BLaER1 (cell line): ENCODE results near the gene DRICH1.
"Not testable (repeated sequence)": the region's sequence is repeated elsewhere in the genome, so short reads cannot be mapped to it uniquely, and the experiment has no call there.

ENCODE experiments used
- H3K27ac ChIP-seq: shearing (Covaris generic); formaldehyde crosslinking; 2 replicates; pipeline ENCODE4 v1.8.1; 2022
- H3K27me3 ChIP-seq: shearing (Covaris generic); formaldehyde crosslinking; 2 replicates; pipeline ENCODE4 v1.8.1; 2022
- H3K36me3 ChIP-seq: shearing (Covaris generic); formaldehyde crosslinking; 2 replicates; pipeline ENCODE4 v1.8.1; 2022
- H3K4me1 ChIP-seq: shearing (Covaris generic); formaldehyde crosslinking; 2 replicates; pipeline ENCODE4 v1.8.1; 2022
- H3K4me2 ChIP-seq: shearing (Covaris generic); formaldehyde crosslinking; 2 replicates; pipeline ENCODE4 v1.8.1; 2022
- H3K4me3 ChIP-seq: shearing (Covaris generic); formaldehyde crosslinking; 2 replicates; pipeline ENCODE4 v1.8.1; 2022
- H3K9ac ChIP-seq: shearing (Covaris generic); formaldehyde crosslinking; 2 replicates; pipeline ENCODE4 v1.8.1; 2022
- H3K9me3 ChIP-seq: shearing (Covaris generic); formaldehyde crosslinking; 2 replicates; pipeline ENCODE4 v1.8.1; 2022
- H4K20me1 ChIP-seq: shearing (Covaris generic); formaldehyde crosslinking; 2 replicates; pipeline ENCODE4 v1.8.1; 2022
- Cebpa-rat ChIP-seq: shearing (Covaris generic); IDR thresholded peaks from 2 replicates; pipeline ENCODE4 v1.8.1; 2022

Gene DRICH1

GRCh38 chr22:23576681-23577080 lies 55.4 kb downstream of the DRICH1 start:
- Histone ChIP-seq H3K27ac (peak overlapping the region; percentile 100), H3K9ac (peak overlapping the region; percentile 100), H3K27me3 (no peaks in the 10 kb centered on the region), H3K4me1 (peaks cover 41% of the 10 kb centered on the region), H3K9me3 (no peaks in the 10 kb centered on the region), H3K4me2 (peak overlapping the region; percentile 100), H4K20me1 (no peaks in the 10 kb centered on the region), H3K4me3 (peak overlapping the region; percentile 71), H3K36me3 (peaks cover 78% of the 10 kb centered on the region)
- TF ChIP-seq Cebpa-rat, result no peak

GRCh38 chr22:23575601-23576000 lies 56.5 kb downstream of the DRICH1 start:
- peak overlapping the region; percentile 100 for H3K4me2 ChIP-seq
- peak overlapping the region; percentile 100 for H3K9ac ChIP-seq
- peak overlapping the region; percentile 100 for H3K27ac ChIP-seq
- peak overlapping the region; percentile 71 for H3K4me3 ChIP-seq
- H3K9me3 ChIP-seq, result no peaks in the 10 kb centered on the region
- no peaks in the 10 kb centered on the region for H4K20me1 ChIP-seq
- no peak for TF ChIP-seq Cebpa-rat
- peaks cover 81% of the 10 kb centered on the region for H3K36me3 ChIP-seq
- H3K27me3 ChIP-seq, result no peaks in the 10 kb centered on the region
- H3K4me1 ChIP-seq, result peaks cover 52% of the 10 kb centered on the region

- no peak for TF ChIP-seq Cebpa-rat
- Histone ChIP-seq H3K4me2 (peak overlapping the region; percentile 100), H3K27me3 (no peaks in the 10 kb centered on the region), H3K36me3 (peaks cover 81% of the 10 kb centered on the region), H3K9me3 (no peaks in the 10 kb centered on the region), H3K27ac (peak overlapping the region; percentile 100), H3K4me3 (peak overlapping the region; percentile 71), H4K20me1 (no peaks in the 10 kb centered on the region), H3K9ac (peak overlapping the region; percentile 100), H3K4me1 (peaks cover 53% of the 10 kb centered on the region)
Observed at GRCh38 chr22:23574877-23575276, 57.2 kb downstream of the DRICH1 start.

GRCh38 chr22:23574371-23574811 lies 57.7 kb downstream of the DRICH1 start:
- Histone ChIP-seq H3K9ac (peak overlapping the region; percentile 100), H3K9me3 (no peaks in the 10 kb centered on the region), H3K27ac (peak overlapping the region; percentile 100), H3K4me1 (peaks cover 57% of the 10 kb centered on the region), H3K36me3 (peaks cover 85% of the 10 kb centered on the region), H3K4me2 (peak overlapping the region; percentile 100), H3K27me3 (no peaks in the 10 kb centered on the region), H3K4me3 (peak overlapping the region; percentile 71), H4K20me1 (no peaks in the 10 kb centered on the region)
- no peak for TF ChIP-seq Cebpa-rat

- Histone ChIP-seq H3K4me3 (peak overlapping the region; percentile 71), H3K4me2 (peak overlapping the region; percentile 100), H3K27ac (peak overlapping the region; percentile 100), H3K9ac (peak overlapping the region; percentile 100), H3K36me3 (peaks cover 81% of the 10 kb centered on the region), H3K4me1 (peaks cover 64% of the 10 kb centered on the region)
- H3K9me3 ChIP-seq, H3K27me3 ChIP-seq, H4K20me1 ChIP-seq: not testable (repeated sequence)
Observed at GRCh38 chr22:23573701-23574235, 58.4 kb downstream of the DRICH1 start.

GRCh38 chr22:23573106-23573505 lies 59.0 kb downstream of the DRICH1 start:
- H4K20me1 ChIP-seq, H3K4me3 ChIP-seq, H3K9ac ChIP-seq, H3K9me3 ChIP-seq, H3K27me3 ChIP-seq: not testable (repeated sequence)
- H3K4me2 ChIP-seq, result peak overlapping the region; percentile 100; the same call in 1 of the 2 replicates
- H3K4me1 ChIP-seq, result peaks cover 70% of the 10 kb centered on the region
- H3K36me3 ChIP-seq, result peaks cover 75% of the 10 kb centered on the region
- H3K27ac ChIP-seq, result peak overlapping the region; percentile 100

GRCh38 chr22:23571486-23571885 lies 60.6 kb downstream of the DRICH1 start:
- 0 out of 2 replicates have a peak overlapping the region, but pooled peaks have one; percentile 41 for H3K9ac ChIP-seq
- peak overlapping the region; percentile 59; the same call in 1 of the 2 replicates for H3K27ac ChIP-seq
- no peaks in the 10 kb centered on the region for H4K20me1 ChIP-seq
- no peak overlapping the region for H3K4me3 ChIP-seq
- peaks cover 85% of the 10 kb centered on the region for H3K4me1 ChIP-seq
- no peak for TF ChIP-seq Cebpa-rat
- no peaks in the 10 kb centered on the region for H3K9me3 ChIP-seq
- H3K4me2 ChIP-seq, result peak overlapping the region; percentile 20
- H3K27me3 ChIP-seq, result no peaks in the 10 kb centered on the region
- H3K36me3 ChIP-seq, result peaks cover 59% of the 10 kb centered on the region

GRCh38 chr22:23570681-23571080 lies 61.4 kb downstream of the DRICH1 start:
- peaks cover 51% of the 10 kb centered on the region for H3K36me3 ChIP-seq
- H3K4me2 ChIP-seq, result peak overlapping the region; percentile 20
- no peak overlapping the region for H3K4me3 ChIP-seq
- H3K27ac ChIP-seq, result peak overlapping the region; percentile 59; the same call in 1 of the 2 replicates
- H3K27me3 ChIP-seq, result no peaks in the 10 kb centered on the region
- H3K4me1 ChIP-seq, result peaks cover 86% of the 10 kb centered on the region
- peak overlapping the region; percentile 41; the same call in 1 of the 2 replicates for H3K9ac ChIP-seq
- no peaks in the 10 kb centered on the region for H3K9me3 ChIP-seq
- no peak for TF ChIP-seq Cebpa-rat
- no peaks in the 10 kb centered on the region for H4K20me1 ChIP-seq

- Histone ChIP-seq H3K9me3 (no peaks in the 10 kb centered on the region), H3K36me3 (peaks cover 41% of the 10 kb centered on the region), H3K27me3 (no peaks in the 10 kb centered on the region), H3K4me1 (peaks cover 89% of the 10 kb centered on the region), H3K27ac (peak overlapping the region; percentile 63; the same call in 1 of the 2 replicates), H3K9ac (no peak overlapping the region), H3K4me2 (peak overlapping the region; percentile 97), H4K20me1 (no peaks in the 10 kb centered on the region), H3K4me3 (no peak overlapping the region)
- TF ChIP-seq Cebpa-rat, result no peak
Observed at GRCh38 chr22:23569716-23570115, 62.4 kb downstream of the DRICH1 start.

GRCh38 chr22:23569291-23569690 lies 62.8 kb downstream of the DRICH1 start:
- H3K9me3 ChIP-seq, result no peaks in the 10 kb centered on the region
- H3K4me2 ChIP-seq, result peak overlapping the region; percentile 97
- H3K36me3 ChIP-seq, result peaks cover 37% of the 10 kb centered on the region
- H3K4me3 ChIP-seq, result no peak overlapping the region
- H3K27me3 ChIP-seq, result no peaks in the 10 kb centered on the region
- H3K9ac ChIP-seq, result 0 out of 2 replicates have a peak overlapping the region, but pooled peaks have one; percentile 20
- peaks cover 89% of the 10 kb centered on the region for H3K4me1 ChIP-seq
- H3K27ac ChIP-seq, result peak overlapping the region; percentile 63; the same call in 1 of the 2 replicates
- H4K20me1 ChIP-seq, result no peaks in the 10 kb centered on the region
- no peak for TF ChIP-seq Cebpa-rat
